ENCODE results near the gene HOXB13. TPM values are rescaled to one million over a fixed set of nuclear protein-coding genes. Genes with fewer than 3 reads are reported as not detected.
"Not testable (repeated sequence)": the region's sequence is repeated elsewhere in the genome, so short reads cannot be mapped to it uniquely, and the experiment has no call there.

Gene HOXB13
- total RNA-seq, 6 experiments from 2014 or later: not detected

- H3K4me3 ChIP-seq: no peak overlapping the region
- ATAC-seq (no peak), DNase-seq (no peak)
- no peak overlapping the region for H3K27ac ChIP-seq
- no peak for TF ChIP-seq POLR2A (IDR thresholded peaks at IDR 0.05)
- no peak for TF ChIP-seq CTCF (IDR thresholded peaks at IDR 0.05)
- WGBS (ENCODE audit: insufficient coverage, low coverage, low lambda C conversion rate, missing lambda C conversion rate): 12% methylated on average over 10 of the region's 10 CpGs
- intact Hi-C loops (cut with DNase I): no loop called here
- no peaks in the 10 kb centered on the region for H3K36me3 ChIP-seq
- H3K27me3 ChIP-seq: peaks cover 36 to 60% of the 10 kb centered on the region in 2 donors
- H3K9me3 ChIP-seq: no peaks in the 10 kb centered on the region
- no peaks in the 10 kb centered on the region for H3K4me1 ChIP-seq
Measured at GRCh38 chr17:48717367-48718226, 11.0 kb downstream of the HOXB13 start.

GRCh38 chr17:48716549-48716948, 12.0 kb downstream of the HOXB13 start:
- intact Hi-C loops (cut with DNase I); H3K4me3 ChIP-seq; H3K27ac ChIP-seq; H3K4me1 ChIP-seq; ATAC-seq; H3K9me3 ChIP-seq; DNase-seq; H3K36me3 ChIP-seq: not testable (repeated sequence)
- 60% methylated on average over 1 of the region's 3 CpGs for WGBS (ENCODE audit: insufficient coverage, low coverage, low lambda C conversion rate, missing lambda C conversion rate)
- H3K27me3 ChIP-seq: peaks cover 28 to 50% of the 10 kb centered on the region in 2 donors

GRCh38 chr17:48715496-48716399, 12.8 kb downstream of the HOXB13 start:
- WGBS (ENCODE audit: insufficient coverage, low coverage, low lambda C conversion rate, missing lambda C conversion rate): 12% methylated on average over 4 of the region's 5 CpGs
- Histone ChIP-seq H3K9me3 (no peaks in the 10 kb centered on the region), H3K27ac (no peak overlapping the region), H3K27me3 (peaks cover 28 to 53% of the 10 kb centered on the region in 2 donors), H3K4me3 (no peak overlapping the region), H3K4me1 (no peaks in the 10 kb centered on the region), H3K36me3 (no peaks in the 10 kb centered on the region)
- intact Hi-C loops (cut with DNase I): no loop called here
- DNase-seq: no peak
- no peak for TF ChIP-seq POLR2A (IDR thresholded peaks at IDR 0.05)
- no peak for TF ChIP-seq CTCF (IDR thresholded peaks at IDR 0.05)
- ATAC-seq: no peak

GRCh38 chr17:48711128-48711527, 17.4 kb downstream of the HOXB13 start:
- Histone ChIP-seq H3K4me3 (no peak overlapping the region), H3K36me3 (no peaks in the 10 kb centered on the region), H3K4me1 (no peaks in the 10 kb centered on the region), H3K27me3 (peaks cover 0 to 11% of the 10 kb centered on the region in 2 donors), H3K9me3 (no peaks in the 10 kb centered on the region), H3K27ac (no peak overlapping the region)
- DNase-seq (no peak), ATAC-seq (no peak)
- 53% methylated on average over 4 of the region's 4 CpGs for WGBS (ENCODE audit: insufficient coverage, low coverage, low lambda C conversion rate, missing lambda C conversion rate)
- TF ChIP-seq POLR2A (IDR thresholded peaks at IDR 0.05) (no peak), CTCF (IDR thresholded peaks at IDR 0.05) (no peak)
- intact Hi-C loops (cut with DNase I): no loop called here

Measured in right lobe of liver (tissue), 6 donors.